Endodermal cell (in vitro differentiated cells): Measurements from ENCODE around the gene KIAA0232. TPM values are rescaled to one million over a fixed set of nuclear protein-coding genes. Genes with fewer than 3 reads are reported as not detected.

Experiments
- DNase-seq: peaks from one replicate; pipeline ENCODE4 v3.0.0-alpha.2; 2017
- H3K27ac ChIP-seq: 2 replicates; pipeline ENCODE4 v1.5.1; 2013; ENCODE audit warnings: mild to moderate bottlenecking, low read depth, low read length, moderate library complexity
- H3K27me3 ChIP-seq: 2 replicates; pipeline ENCODE4 v1.6.1; 2013; ENCODE audit warnings: mild to moderate bottlenecking, low read length, moderate library complexity; ENCODE audit not compliant: insufficient read depth, control insufficient read depth, poor library complexity, severe bottlenecking
- H3K36me3 ChIP-seq: 2 replicates; pipeline ENCODE4 v1.7.0; 2013; ENCODE audit warnings: mild to moderate bottlenecking, low read length, moderate library complexity; ENCODE audit not compliant: control insufficient read depth, insufficient read depth
- H3K4me1 ChIP-seq: one replicate; pipeline ENCODE4 v1.7.0; 2013; ENCODE audit warnings: low read length; ENCODE audit not compliant: control insufficient read depth, insufficient read depth
- H3K4me3 ChIP-seq: 2 replicates; pipeline ENCODE4 v1.5.1; 2013; ENCODE audit warnings: mild to moderate bottlenecking, low read length, moderate library complexity
- H3K9ac ChIP-seq: 2 replicates; pipeline ENCODE4 v1.6.1; 2013; ENCODE audit warnings: mild to moderate bottlenecking, low read length, moderate library complexity; ENCODE audit not compliant: poor library complexity, severe bottlenecking; ENCODE audit errors: extremely low read depth
- H3K9me3 ChIP-seq: 2 replicates; pipeline ENCODE4 v1.6.1; 2013; ENCODE audit warnings: mild to moderate bottlenecking, low read length, moderate library complexity; ENCODE audit not compliant: control insufficient read depth
- H3K27ac Mint-ChIP-seq: 2 replicates; pipeline ENCODE4 v1.8.0; 2020; ENCODE audit warnings: mixed read lengths
- H3K27me3 Mint-ChIP-seq: 2 replicates; pipeline ENCODE4 v1.8.0; 2021; ENCODE audit warnings: mild to moderate bottlenecking, mixed read lengths; ENCODE audit not compliant: insufficient read depth
- H3K36me3 Mint-ChIP-seq: 2 replicates; pipeline ENCODE4 v1.8.0; 2020; ENCODE audit warnings: low read depth, mixed read lengths
- H3K4me1 Mint-ChIP-seq: 2 replicates; pipeline ENCODE4 v1.8.0; 2020; ENCODE audit warnings: mixed read lengths
- H3K4me3 Mint-ChIP-seq: 2 replicates; pipeline ENCODE4 v1.8.0; 2020; ENCODE audit warnings: mild to moderate bottlenecking, moderate library complexity, mixed read lengths
- H3K9me3 Mint-ChIP-seq: 2 replicates; pipeline ENCODE4 v1.8.0; 2020; ENCODE audit warnings: mild to moderate bottlenecking, mixed read lengths
- CTCF ChIP-seq: fragments of 200-600 bp; sonication (generic); conservative IDR thresholded peaks from 2 replicates; pipeline ENCODE4 v1.5.0; 2021; ENCODE audit warnings: antibody characterized with exemption, mild to moderate bottlenecking
- WGBS, 2 experiments: methylation state at CpG; one replicate each; pipeline versions ENCODE4 v1.1.5 to v1.1.7; 2013; ENCODE audit warnings: missing lambda C conversion rate in 2 of 2, mixed read lengths in 1 of 2; ENCODE audit not compliant: insufficient coverage in 1 of 2, insufficient read length in 1 of 2; 5-methylcytosine and 5-hydroxymethylcytosine counted together
- total RNA-seq, 2 donors: library from RNA; stranded (reverse); fragmentation: NEBNext Ultra II Directional in 1 of 2; extraction: Animal tissue kit (Norgen Biotek cat#: 25700) in 1 of 2; gene quantifications; 2 replicates in 1 of 2; 3 replicates in 1 of 2; pipeline ENCODE4 v1.2.1, GENCODE V29; 2021

Gene KIAA0232
- total RNA-seq, 2 donors from 2014 or later: 32.9 to 43.5 TPM

GRCh38 chr4:6884341-6884870 lies 101.9 kb downstream of the KIAA0232 start:
- H3K9me3 Mint-ChIP-seq: no peaks in the 10 kb centered on the region
- DNase-seq: peak; percentile 68
- Histone ChIP-seq H3K27ac (no peak overlapping the region), H3K4me1 (no peaks in the 10 kb centered on the region), H3K36me3 (peaks cover 34% of the 10 kb centered on the region), H3K9ac (no peak overlapping the region), H3K27me3 (no peaks in the 10 kb centered on the region), H3K4me3 (no peak overlapping the region), H3K9me3 (no peaks in the 10 kb centered on the region)
- H3K4me1 Mint-ChIP-seq: peaks cover 6% of the 10 kb centered on the region
- peak overlapping the region; percentile 27 for H3K27ac Mint-ChIP-seq
- H3K36me3 Mint-ChIP-seq: peaks cover 35% of the 10 kb centered on the region
- H3K27me3 Mint-ChIP-seq: no peaks in the 10 kb centered on the region
- WGBS, 2 experiments: 73 to 88% methylated on average over 3 of the region's 3 CpGs
- TF ChIP-seq CTCF: no peak
- H3K4me3 Mint-ChIP-seq: no peak overlapping the region

DNA sequence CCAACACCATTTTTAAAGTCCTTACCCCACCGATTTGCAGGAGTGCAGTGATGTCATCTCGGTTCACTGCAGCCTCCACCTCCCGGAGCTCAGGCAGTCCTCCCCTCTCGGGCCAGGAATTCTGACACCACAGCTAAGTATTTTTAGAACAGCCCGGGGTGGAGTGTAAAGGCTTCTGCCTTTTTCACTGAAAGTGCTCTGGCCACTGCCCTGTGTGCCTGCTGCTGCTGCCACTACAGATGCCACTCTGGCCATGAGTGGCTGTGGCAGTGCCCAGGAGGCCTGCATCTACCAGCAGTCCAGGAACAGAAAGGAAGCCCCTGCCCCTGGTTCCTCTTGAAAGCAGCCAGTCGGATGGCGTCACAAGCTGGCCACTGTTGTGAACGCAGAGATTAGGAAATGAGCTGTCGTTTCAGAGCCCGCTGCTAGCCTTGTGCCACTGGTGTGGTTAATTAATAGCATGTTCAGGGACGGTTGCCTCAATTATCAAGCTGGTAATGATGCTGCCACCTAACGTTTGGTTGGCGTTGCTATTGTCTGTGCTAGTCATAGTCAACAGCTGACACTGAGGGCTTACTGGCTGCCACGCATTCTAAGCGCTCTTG lies 103.5 kb downstream of the KIAA0232 start:
- H3K27ac ChIP-seq: peak overlapping the region; percentile 2
- H3K4me3 Mint-ChIP-seq: no peak overlapping the region
- WGBS, 2 experiments: 85 to 87% methylated on average over 15 of the region's 15 CpGs
- H3K9me3 Mint-ChIP-seq: peaks cover 15% of the 10 kb centered on the region
- no peak for DNase-seq
- H3K27ac Mint-ChIP-seq: peak overlapping the region; percentile 58
- no peaks in the 10 kb centered on the region for H3K4me1 ChIP-seq
- no peak overlapping the region for H3K9ac ChIP-seq
- H3K36me3 ChIP-seq: peaks cover 27% of the 10 kb centered on the region
- no peaks in the 10 kb centered on the region for H3K27me3 Mint-ChIP-seq
- H3K36me3 Mint-ChIP-seq: peaks cover 35% of the 10 kb centered on the region
- peaks cover 6% of the 10 kb centered on the region for H3K4me1 Mint-ChIP-seq
- TF ChIP-seq CTCF: no peak
- H3K4me3 ChIP-seq: no peak overlapping the region
- peaks cover 4% of the 10 kb centered on the region for H3K9me3 ChIP-seq
- no peaks in the 10 kb centered on the region for H3K27me3 ChIP-seq

- H3K4me3 Mint-ChIP-seq: no peak overlapping the region
- no peak for DNase-seq
- H3K9ac ChIP-seq: no peak overlapping the region
- no peak for TF ChIP-seq CTCF
- peaks cover 4% of the 10 kb centered on the region for H3K9me3 ChIP-seq
- peaks cover 19% of the 10 kb centered on the region for H3K36me3 ChIP-seq
- peaks cover 26% of the 10 kb centered on the region for H3K36me3 Mint-ChIP-seq
- peaks cover 6% of the 10 kb centered on the region for H3K4me1 Mint-ChIP-seq
- H3K4me3 ChIP-seq: no peak overlapping the region
- no peaks in the 10 kb centered on the region for H3K4me1 ChIP-seq
- H3K27ac Mint-ChIP-seq: peak overlapping the region; percentile 66
- H3K27me3 ChIP-seq: no peaks in the 10 kb centered on the region
- H3K27ac ChIP-seq: no peak overlapping the region
- H3K9me3 Mint-ChIP-seq: peaks cover 17% of the 10 kb centered on the region
- H3K27me3 Mint-ChIP-seq: no peaks in the 10 kb centered on the region
- 87 to 89% methylated on average over 10 of the region's 10 CpGs for WGBS, 2 experiments
These were observed 104.4 kb downstream of the KIAA0232 start for GRCh38 chr4:6886886-6887285.
